Sigmoid colon (tissue), 7 donors: Measurements from ENCODE around the gene ARHGAP22. TPM values are rescaled to one million over a fixed set of nuclear protein-coding genes. Genes with fewer than 3 reads are reported as not detected.

Experiments
- DNase-seq: peaks from one replicate; pipeline ENCODE4 v3.0.0-alpha.2; 2019
- H3K27ac ChIP-seq, 4 donors: fragments of 200-600 bp; sonication (generic); one replicate each; pipeline ENCODE4 v1.5.1; 2016 to 2019; ENCODE audit warnings: mild to moderate bottlenecking in 1 of 4
- H3K27me3 ChIP-seq, 3 donors: fragments of 200-600 bp; sonication (generic); one replicate each; pipeline ENCODE4 v1.5.1; 2019; ENCODE audit warnings: mild to moderate bottlenecking in 1 of 3
- H3K36me3 ChIP-seq, 4 donors: fragments of 200-600 bp; sonication (generic); one replicate each; pipeline ENCODE4 v1.5.1; 2016 to 2019
- H3K4me1 ChIP-seq, 4 donors: fragments of 200-600 bp; sonication (generic); one replicate each; pipeline ENCODE4 v1.5.1; 2017 to 2019
- H3K4me3 ChIP-seq, 4 donors: fragments of 200-600 bp; sonication (generic); one replicate each; pipeline ENCODE4 v1.5.1; 2017 to 2019; ENCODE audit warnings: mild to moderate bottlenecking in 2 of 4, moderate library complexity in 1 of 4
- H3K9me3 ChIP-seq, 4 donors: fragments of 200-600 bp in 3 of 4; sonication (generic) in 3 of 4; one replicate each; pipeline versions ENCODE4 v1.5.1 to v1.6.1; 2013 to 2019
- EP300 ChIP-seq, 4 donors: sonication (generic); formaldehyde crosslinking; IDR thresholded peaks; one replicate each; pipeline ENCODE4 v1.6.1; 2017; ENCODE audit warnings: antibody characterized with exemption in 4 of 4
- POLR2A ChIP-seq, 2 donors: fragments of 450-650 bp; IDR thresholded peaks; one replicate each; pipeline ENCODE4 v1.6.1; 2016; ENCODE audit warnings: antibody characterized with exemption in 2 of 2, mild to moderate bottlenecking in 2 of 2, moderate library complexity in 2 of 2
- POLR2AphosphoS5 ChIP-seq, 4 donors: sonication (generic); formaldehyde crosslinking; IDR thresholded peaks; one replicate each; pipeline ENCODE4 v1.6.1; 2017; ENCODE audit warnings: antibody characterized with exemption in 4 of 4
- WGBS, 2 donors: extraction: QIAGEN DNeasy Blood & Tissue Kit; methylation state at CpG; one replicate each; pipeline ENCODE4 v1.1.7; 2013; 5-methylcytosine and 5-hydroxymethylcytosine counted together
- intact Hi-C: fragments of 100-400 bp; cut with DNase I; formaldehyde crosslinking; loops from one replicate; pipeline ENCODE4 v1.15.1; 2023
- polyA plus RNA-seq, 3 donors: library from polyadenylated mRNA; stranded (reverse); fragments of 200-250 nt; gene quantifications; one replicate each; pipeline ENCODE4 v1.2.3, GENCODE V29; 2013
- total RNA-seq, 4 donors: library from RNA; depleted of rRNA; stranded (reverse); fragments of >200 nt; gene quantifications; one replicate each; pipeline ENCODE4 v1.1.0, GENCODE V29; 2016
- TF ChIP-seq, protein P1 (sequence below), 4 experiments: fragments of 450-650 bp in 3 of 4; fragments of 200-600 bp in 1 of 4; IDR thresholded peaks; one replicate each; pipeline ENCODE4 v1.5.1; 2016 to 2019; ENCODE audit warnings: antibody characterized with exemption in 4 of 4, mild to moderate bottlenecking in 3 of 4, moderate library complexity in 2 of 4
- donor health status: healthy with polysubstance abuse.
- donor health status: Bipolar disorder and iron deficiency.
- donor health status: healthy.

Gene ARHGAP22
- total and polyA plus RNA-seq, 7 donors, result 1.2 to 6.4 (median 3.1) TPM

DNA sequence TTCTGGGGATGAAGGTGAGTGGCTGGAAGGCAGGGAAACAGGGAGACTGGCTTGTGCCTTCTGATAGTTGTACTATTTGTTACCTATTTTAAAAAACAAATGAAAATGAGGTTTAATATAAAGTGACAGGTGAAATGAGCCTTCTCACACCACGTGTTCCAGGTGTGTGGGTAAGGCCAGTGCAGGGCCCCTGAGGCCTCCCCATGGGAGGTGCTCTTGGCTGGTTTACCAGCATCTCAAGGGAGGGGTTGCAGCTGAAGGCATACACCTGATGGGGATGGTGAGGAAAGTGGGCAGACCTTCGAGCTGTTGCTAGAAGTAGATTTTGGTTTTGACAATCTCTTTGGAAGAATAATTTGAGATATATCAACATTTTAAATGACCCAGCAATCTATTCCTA, 103.6 kb downstream of the ARHGAP22 start:
- H3K4me3 ChIP-seq, result no peak overlapping the region
- H3K4me1 ChIP-seq, result peaks cover 0 to 14% (median 11%) of the 10 kb centered on the region in 4 donors
- no peaks in the 10 kb centered on the region for H3K27me3 ChIP-seq
- peak; percentile 46 for DNase-seq
- H3K36me3 ChIP-seq, result no peaks in the 10 kb centered on the region
- TF ChIP-seq EP300 (IDR thresholded peaks at IDR 0.05) (no peak), POLR2AphosphoS5 (IDR thresholded peaks at IDR 0.05) (no peak), POLR2A (IDR thresholded peaks at IDR 0.05) (no peak)
- TF ChIP-seq, protein P1, sequence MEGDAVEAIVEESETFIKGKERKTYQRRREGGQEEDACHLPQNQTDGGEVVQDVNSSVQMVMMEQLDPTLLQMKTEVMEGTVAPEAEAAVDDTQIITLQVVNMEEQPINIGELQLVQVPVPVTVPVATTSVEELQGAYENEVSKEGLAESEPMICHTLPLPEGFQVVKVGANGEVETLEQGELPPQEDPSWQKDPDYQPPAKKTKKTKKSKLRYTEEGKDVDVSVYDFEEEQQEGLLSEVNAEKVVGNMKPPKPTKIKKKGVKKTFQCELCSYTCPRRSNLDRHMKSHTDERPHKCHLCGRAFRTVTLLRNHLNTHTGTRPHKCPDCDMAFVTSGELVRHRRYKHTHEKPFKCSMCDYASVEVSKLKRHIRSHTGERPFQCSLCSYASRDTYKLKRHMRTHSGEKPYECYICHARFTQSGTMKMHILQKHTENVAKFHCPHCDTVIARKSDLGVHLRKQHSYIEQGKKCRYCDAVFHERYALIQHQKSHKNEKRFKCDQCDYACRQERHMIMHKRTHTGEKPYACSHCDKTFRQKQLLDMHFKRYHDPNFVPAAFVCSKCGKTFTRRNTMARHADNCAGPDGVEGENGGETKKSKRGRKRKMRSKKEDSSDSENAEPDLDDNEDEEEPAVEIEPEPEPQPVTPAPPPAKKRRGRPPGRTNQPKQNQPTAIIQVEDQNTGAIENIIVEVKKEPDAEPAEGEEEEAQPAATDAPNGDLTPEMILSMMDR (IDR thresholded peaks at IDR 0.05), result no peak
- 43 to 69% methylated on average over 2 of the region's 2 CpGs for WGBS, 2 donors
- no peak overlapping the region for H3K27ac ChIP-seq
- intact Hi-C loops, result loop anchor here (10.0 kb wide), 1 partner anchor 136 kb away; no protein-coding TSS in a partner anchor
- no peaks in the 10 kb centered on the region for H3K9me3 ChIP-seq

DNA sequence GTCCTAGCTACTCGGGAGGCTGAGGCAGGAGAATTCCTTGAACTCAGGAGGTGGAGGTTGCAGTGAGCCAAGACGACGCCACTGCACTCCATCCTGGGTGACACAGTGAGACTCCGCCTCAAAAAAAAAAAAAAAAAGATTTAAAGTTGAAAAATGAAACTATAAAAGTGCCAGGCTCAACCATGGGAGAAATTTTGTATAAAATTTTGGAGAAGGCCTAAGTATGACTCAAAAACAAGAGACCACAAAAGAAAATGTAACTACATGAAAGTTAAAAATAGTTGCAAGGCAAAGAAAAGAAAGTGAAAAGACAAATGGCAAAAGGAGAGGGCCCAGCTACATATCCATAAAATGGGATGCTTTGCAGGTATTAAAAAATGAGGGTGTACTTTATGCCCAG, 104.1 kb downstream of the ARHGAP22 start:
- intact Hi-C loops, result loop anchor here (10.0 kb wide), 1 partner anchor 136 kb away; no protein-coding TSS in a partner anchor
- 75 to 86% methylated on average over 4 of the region's 4 CpGs for WGBS, 2 donors

DNA sequence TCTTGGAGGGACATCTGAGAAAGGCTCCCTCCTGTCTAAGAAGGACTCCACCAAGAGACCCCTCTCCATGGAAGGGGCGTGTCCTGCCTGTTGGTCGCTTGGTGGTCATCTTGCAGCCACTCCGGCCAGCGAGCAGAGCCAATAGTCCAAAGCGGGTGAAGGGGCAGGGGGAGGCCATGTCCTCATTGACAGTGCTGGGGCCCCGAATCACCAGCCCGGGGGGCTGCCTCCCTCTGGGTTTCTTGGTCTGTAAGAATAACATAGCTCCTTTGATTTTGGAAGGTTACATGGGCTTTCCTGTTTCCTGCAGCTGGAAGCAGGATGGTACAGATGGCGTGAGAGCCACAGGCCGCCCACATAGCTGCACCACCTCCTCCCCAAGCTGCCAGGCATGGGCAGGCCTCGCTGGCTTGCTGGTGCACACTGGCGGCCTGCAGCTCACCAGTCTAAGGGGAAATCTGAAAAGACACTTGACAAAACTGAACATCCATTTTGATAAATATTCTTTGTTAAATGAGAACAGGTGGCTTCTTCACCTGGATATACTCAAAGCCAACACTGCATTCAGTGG, 105.8 kb downstream of the ARHGAP22 start:
- no peak overlapping the region for H3K27ac ChIP-seq
- H3K9me3 ChIP-seq, result no peaks in the 10 kb centered on the region
- no peak for DNase-seq
- H3K36me3 ChIP-seq, result no peaks in the 10 kb centered on the region
- peaks cover 0 to 14% (median 11%) of the 10 kb centered on the region in 4 donors for H3K4me1 ChIP-seq
- intact Hi-C loops, result no loop called here
- H3K27me3 ChIP-seq, result no peaks in the 10 kb centered on the region
- no peak for TF ChIP-seq POLR2A (IDR thresholded peaks at IDR 0.05)
- TF ChIP-seq POLR2AphosphoS5 (IDR thresholded peaks at IDR 0.05), result no peak
- TF ChIP-seq EP300 (IDR thresholded peaks at IDR 0.05), result no peak
- TF ChIP-seq, protein P1 (IDR thresholded peaks at IDR 0.05), result no peak
- WGBS, 2 donors, result 91 to 92% methylated on average over 11 of the region's 11 CpGs
- no peak overlapping the region for H3K4me3 ChIP-seq

More for the DNA sequence above, 104.1 kb downstream of the ARHGAP22 start:
- TF ChIP-seq POLR2A (IDR thresholded peaks at IDR 0.05) (no peak), POLR2AphosphoS5 (IDR thresholded peaks at IDR 0.05) (no peak), EP300 (IDR thresholded peaks at IDR 0.05) (no peak)
- TF ChIP-seq, protein P1 (IDR thresholded peaks at IDR 0.05), result no peak
- no peak overlapping the region for H3K27ac ChIP-seq
- no peaks in the 10 kb centered on the region for H3K36me3 ChIP-seq
- peaks cover 0 to 14% (median 11%) of the 10 kb centered on the region in 4 donors for H3K4me1 ChIP-seq
- DNase-seq, result no peak
- H3K27me3 ChIP-seq, result no peaks in the 10 kb centered on the region
- H3K4me3 ChIP-seq, result no peak overlapping the region
- H3K9me3 ChIP-seq, result no peaks in the 10 kb centered on the region

DNA sequence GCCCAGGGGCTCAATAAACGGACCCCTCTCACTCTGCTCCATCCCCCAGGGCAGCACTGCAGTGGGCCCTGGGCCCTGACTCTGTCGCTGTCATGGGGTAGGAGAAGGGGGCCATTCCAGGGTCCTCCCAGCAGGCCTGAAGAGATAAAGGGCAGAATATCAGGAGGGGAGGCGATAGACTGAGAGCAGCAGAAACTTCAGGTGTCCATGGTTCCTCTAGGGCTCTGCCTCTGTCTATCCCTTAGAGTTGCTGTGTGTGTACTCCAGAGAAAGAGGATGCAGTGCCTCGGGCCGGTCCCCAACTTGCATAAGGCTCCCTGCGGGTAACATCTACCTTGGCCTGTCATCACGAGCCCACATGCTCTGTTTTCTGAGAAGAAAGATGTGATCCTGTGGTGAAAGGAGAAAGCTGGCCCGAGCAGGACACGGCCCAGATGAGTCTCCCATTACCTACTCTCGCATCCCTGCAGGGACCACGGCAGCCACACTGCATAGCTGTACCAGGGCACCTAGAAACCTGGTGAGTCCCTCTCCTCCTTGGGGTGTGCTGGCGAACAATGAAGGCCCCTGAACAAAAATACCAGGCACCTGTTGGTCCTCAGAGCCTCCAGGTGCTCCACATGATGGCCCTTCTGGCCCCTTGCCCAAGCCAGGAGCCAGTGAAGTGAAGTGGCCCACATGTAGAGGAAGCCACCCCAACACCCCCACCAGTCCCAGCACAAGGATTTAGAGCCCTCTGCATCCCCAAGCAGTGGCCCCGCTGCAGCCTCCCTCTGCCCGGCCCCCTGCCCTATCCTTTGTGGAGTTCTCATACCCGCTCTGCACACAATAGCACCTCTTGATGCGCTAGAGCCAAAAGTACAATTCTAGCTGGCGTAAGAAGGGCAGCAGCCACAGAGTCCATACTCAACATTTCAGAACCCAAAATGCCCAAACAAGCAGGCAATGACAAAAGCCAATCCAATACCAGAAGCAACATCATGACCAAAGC, 106.8 kb downstream of the ARHGAP22 start:
- Histone ChIP-seq H3K9me3 (no peaks in the 10 kb centered on the region), H3K27ac (peak overlapping the region in 1 of 4 donors; percentile 16), H3K27me3 (no peaks in the 10 kb centered on the region), H3K4me1 (peaks cover 0 to 14% (median 11%) of the 10 kb centered on the region in 4 donors), H3K4me3 (no peak overlapping the region), H3K36me3 (no peaks in the 10 kb centered on the region)
- WGBS, 2 donors, result 86 to 89% methylated on average over 17 of the region's 17 CpGs
- intact Hi-C loops, result no loop called here
- TF ChIP-seq, protein P1 (IDR thresholded peaks at IDR 0.05), result no peak
- TF ChIP-seq POLR2AphosphoS5 (IDR thresholded peaks at IDR 0.05), result no peak
- no peak for DNase-seq
